Panc1 (cell line): Measurements from ENCODE around the gene CRADD. TPM values are rescaled to one million over a fixed set of nuclear protein-coding genes. Genes with fewer than 3 reads are reported as not detected.

Source experiments
- ATAC-seq: fragments of 200-7000 bp; cut with Tn5 transposase; 2 replicates; pipeline ENCODE4 v1.9.1; 2020; ENCODE audit warnings: mild to moderate bottlenecking, moderate library complexity
- BruUV-seq: library from RNA; stranded (reverse); fragments of 400-500 nt; replicated peaks from 2 replicates; lab custom pipeline; 2021; lab: Mats Ljungman, UMichigan
- CTCF ChIA-PET: fragments of 300-600 bp; sonication (Branson Sonifier 250); formaldehyde crosslinking; loops from one replicate; lab custom pipeline; 2022; ENCODE audit warnings: antibody characterized with exemption; lab: Charles Lee
- POLR2A ChIA-PET: fragments of 300-600 bp; sonication (Branson Sonifier 250); formaldehyde crosslinking; loops from one replicate; lab custom pipeline; 2022; ENCODE audit warnings: antibody characterized with exemption; lab: Charles Lee
- DNase-seq: peaks from one replicate; pipeline ENCODE4 v3.0.0-alpha.2; 2010; ENCODE audit warnings: low read depth, low spot score
- H3K27ac ChIP-seq: 2 replicates; pipeline ENCODE4 v1.5.1; 2011; ENCODE audit warnings: mild to moderate bottlenecking, low read length, inconsistent platforms
- H3K27me3 ChIP-seq: fragments of 200-500 bp; sonication (Bioruptor generic); 2 replicates; pipeline ENCODE4 v1.6.0; 2014; ENCODE audit warnings: low read length, inconsistent platforms; ENCODE audit not compliant: control insufficient read depth, insufficient read depth
- H3K36me3 ChIP-seq: fragments of 200-500 bp; sonication (Bioruptor generic); 2 replicates; pipeline ENCODE4 v1.5.1; 2014; ENCODE audit warnings: inconsistent platforms, mild to moderate bottlenecking, low read length, moderate library complexity; ENCODE audit not compliant: control insufficient read depth, insufficient read depth
- H3K4me1 ChIP-seq: 2 replicates; pipeline ENCODE4 v1.5.1; 2011; ENCODE audit warnings: inconsistent platforms, mild to moderate bottlenecking, low read length, moderate library complexity; ENCODE audit not compliant: control insufficient read depth, insufficient read depth
- H3K4me3 ChIP-seq, 2 experiments: 2 replicates each; pipeline ENCODE4 v1.5.1; 2011 to 2012; ENCODE audit warnings: low read depth in 2 of 2, low read length in 2 of 2, mild to moderate bottlenecking in 2 of 2, inconsistent platforms in 1 of 2, moderate library complexity in 1 of 2
- H3K9me3 ChIP-seq: fragments of 200-500 bp; sonication (Bioruptor generic); 2 replicates; pipeline ENCODE4 v1.5.1; 2014; ENCODE audit warnings: low read depth, mild to moderate bottlenecking, inconsistent platforms, low read length, moderate library complexity; ENCODE audit not compliant: control insufficient read depth, insufficient read depth
- CTCF ChIP-seq: fragments of 450-650 bp; IDR thresholded peaks from 2 replicates; pipeline ENCODE4 v1.5.1; 2017; ENCODE audit warnings: mild to moderate bottlenecking
- POLR2AphosphoS5 ChIP-seq: IDR thresholded peaks from 2 replicates; pipeline ENCODE4 v1.6.1; 2012; ENCODE audit warnings: mild to moderate bottlenecking, low read depth, low read length, moderate library complexity
- SIN3A ChIP-seq: IDR thresholded peaks from 2 replicates; pipeline ENCODE4 v1.6.1; 2012; ENCODE audit warnings: low read depth, mild to moderate bottlenecking, low read length, moderate library complexity, borderline replicate concordance; ENCODE audit not compliant: insufficient read depth
- TCF7L2 ChIP-seq: IDR thresholded peaks from 2 replicates; pipeline ENCODE4 v1.6.1; 2011; ENCODE audit warnings: mild to moderate bottlenecking, low read depth, low read length, inconsistent platforms
- in situ Hi-C: cut with HindIII; loops from 2 replicates; pipeline ENCODE4 v1.10.0; 2016; ENCODE audit warnings: low sequenced_read_pairs, low pct_unique_long_range_greater_than_20kb
- intact Hi-C: fragments of 100-400 bp; cut with micrococcal nuclease; formaldehyde crosslinking; loops from one replicate; pipeline ENCODE4 v1.10.0; 2022; ENCODE audit not compliant: unreplicated experiment
- total RNA-seq: library from RNA; stranded (reverse); gene quantifications from one replicate; pipeline ENCODE4 v1.2.1, GENCODE V29; 2021; ENCODE audit not compliant: unreplicated experiment
- TF ChIP-seq, protein P1 (sequence below), 2 experiments: IDR thresholded peaks; 2 replicates each; pipeline ENCODE4 v1.6.1; 2011 to 2012; ENCODE audit warnings: low read depth in 2 of 2, control low read depth in 1 of 2, low read length in 1 of 2, mild to moderate bottlenecking in 1 of 2, moderate library complexity in 1 of 2; ENCODE audit not compliant: insufficient read depth in 1 of 2

CRADD gene
- total RNA-seq, 1 experiment from 2014 or later = 7.0 TPM

DNA sequence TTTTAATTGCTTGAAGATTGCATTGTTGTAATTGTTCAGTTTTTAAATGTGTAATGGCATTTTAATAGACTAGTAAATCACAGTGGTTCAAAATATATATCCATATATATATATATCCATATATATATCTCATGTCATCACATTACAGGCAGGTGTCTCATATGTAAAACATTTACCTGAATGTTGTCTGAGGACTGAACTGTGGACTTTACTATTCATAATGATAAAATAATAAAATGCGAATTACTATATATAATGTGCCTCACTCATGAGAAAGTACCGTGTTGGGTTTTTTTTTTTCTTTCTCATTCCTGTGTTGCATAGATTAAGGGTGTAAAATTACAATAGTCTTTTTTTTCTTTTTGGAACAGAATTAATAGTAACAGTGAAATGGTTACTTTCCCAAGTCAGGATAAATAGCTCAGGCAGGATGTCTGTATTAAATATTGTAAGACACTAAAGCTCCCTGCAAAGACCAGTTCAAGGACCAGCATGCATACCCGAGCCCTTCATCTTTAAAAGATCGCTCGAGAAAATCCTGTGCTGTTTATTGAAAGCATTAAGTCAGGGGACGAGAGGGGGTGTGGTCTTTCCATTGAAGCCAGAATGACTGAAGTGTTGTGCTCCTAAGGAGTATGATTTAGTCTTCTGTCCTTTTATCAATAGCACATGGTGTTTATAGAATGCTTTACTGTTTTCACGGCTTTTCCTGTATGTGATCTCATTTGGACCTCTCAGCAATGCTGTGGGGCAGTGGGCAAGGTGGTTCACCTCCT is 173.5 kb downstream of the CRADD start:
- intact Hi-C loops = no loop called here
- DNase-seq = no peak
- Histone ChIP-seq H3K4me1 (no peaks in the 10 kb centered on the region), H3K9me3 (no peaks in the 10 kb centered on the region), H3K4me3 (no peak overlapping the region), H3K27ac (no peak overlapping the region), H3K27me3 (no peaks in the 10 kb centered on the region), H3K36me3 (no peaks in the 10 kb centered on the region)
- no TSS peak for BruUV-seq
- in situ Hi-C loops = no loop called here
- ChIA-PET CTCF (no interaction called here), POLR2A (no interaction called here)
- TF ChIP-seq POLR2AphosphoS5 = no peak
- no peak for TF ChIP-seq SIN3A
- TF ChIP-seq, protein P1, sequence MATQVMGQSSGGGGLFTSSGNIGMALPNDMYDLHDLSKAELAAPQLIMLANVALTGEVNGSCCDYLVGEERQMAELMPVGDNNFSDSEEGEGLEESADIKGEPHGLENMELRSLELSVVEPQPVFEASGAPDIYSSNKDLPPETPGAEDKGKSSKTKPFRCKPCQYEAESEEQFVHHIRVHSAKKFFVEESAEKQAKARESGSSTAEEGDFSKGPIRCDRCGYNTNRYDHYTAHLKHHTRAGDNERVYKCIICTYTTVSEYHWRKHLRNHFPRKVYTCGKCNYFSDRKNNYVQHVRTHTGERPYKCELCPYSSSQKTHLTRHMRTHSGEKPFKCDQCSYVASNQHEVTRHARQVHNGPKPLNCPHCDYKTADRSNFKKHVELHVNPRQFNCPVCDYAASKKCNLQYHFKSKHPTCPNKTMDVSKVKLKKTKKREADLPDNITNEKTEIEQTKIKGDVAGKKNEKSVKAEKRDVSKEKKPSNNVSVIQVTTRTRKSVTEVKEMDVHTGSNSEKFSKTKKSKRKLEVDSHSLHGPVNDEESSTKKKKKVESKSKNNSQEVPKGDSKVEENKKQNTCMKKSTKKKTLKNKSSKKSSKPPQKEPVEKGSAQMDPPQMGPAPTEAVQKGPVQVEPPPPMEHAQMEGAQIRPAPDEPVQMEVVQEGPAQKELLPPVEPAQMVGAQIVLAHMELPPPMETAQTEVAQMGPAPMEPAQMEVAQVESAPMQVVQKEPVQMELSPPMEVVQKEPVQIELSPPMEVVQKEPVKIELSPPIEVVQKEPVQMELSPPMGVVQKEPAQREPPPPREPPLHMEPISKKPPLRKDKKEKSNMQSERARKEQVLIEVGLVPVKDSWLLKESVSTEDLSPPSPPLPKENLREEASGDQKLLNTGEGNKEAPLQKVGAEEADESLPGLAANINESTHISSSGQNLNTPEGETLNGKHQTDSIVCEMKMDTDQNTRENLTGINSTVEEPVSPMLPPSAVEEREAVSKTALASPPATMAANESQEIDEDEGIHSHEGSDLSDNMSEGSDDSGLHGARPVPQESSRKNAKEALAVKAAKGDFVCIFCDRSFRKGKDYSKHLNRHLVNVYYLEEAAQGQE (IDR thresholded peaks at IDR 0.05; ENCODE audit: insufficient read depth in 1 of 2, low read depth in 2 of 2, low read length in 1 of 2) = no peak
- no peak for TF ChIP-seq CTCF
- no peak for TF ChIP-seq TCF7L2
- no peak for ATAC-seq

DNA sequence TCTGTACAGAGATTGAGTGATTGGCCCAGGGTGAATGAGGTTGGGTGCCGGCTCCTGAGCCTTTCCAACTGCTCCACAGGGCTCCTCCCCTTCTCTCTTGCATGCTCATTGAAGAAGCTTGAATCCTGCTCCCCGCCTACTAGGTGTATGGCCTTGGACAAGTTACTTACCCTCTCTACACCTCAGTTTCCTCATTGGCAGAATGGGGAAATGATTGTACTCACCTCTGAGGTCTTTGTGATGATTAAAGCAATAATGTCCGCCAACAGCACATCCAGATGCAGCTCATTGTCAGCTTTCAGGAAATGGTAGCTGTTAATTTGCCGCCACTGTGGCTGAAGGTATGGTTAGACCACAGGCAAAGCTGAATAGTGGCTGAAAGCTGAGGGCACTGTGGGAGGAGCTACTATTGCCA is 174.1 kb downstream of the CRADD start:
- Histone ChIP-seq H3K36me3 (no peaks in the 10 kb centered on the region), H3K4me1 (no peaks in the 10 kb centered on the region), H3K4me3 (no peak overlapping the region), H3K27me3 (no peaks in the 10 kb centered on the region), H3K27ac (no peak overlapping the region), H3K9me3 (no peaks in the 10 kb centered on the region)
- ChIA-PET POLR2A (no interaction called here), CTCF (no interaction called here)
- in situ Hi-C loops = no loop called here
- no peak for ATAC-seq
- DNase-seq = no peak
- TF ChIP-seq CTCF = no peak
- no peak for TF ChIP-seq POLR2AphosphoS5
- no peak for TF ChIP-seq SIN3A
- TF ChIP-seq TCF7L2 = no peak
- TF ChIP-seq, protein P1 (IDR thresholded peaks at IDR 0.05; ENCODE audit: insufficient read depth in 1 of 2, low read depth in 2 of 2, low read length in 1 of 2) = no peak
- intact Hi-C loops = no loop called here
- BruUV-seq = no TSS peak
